Stimulated activated CD8-positive, alpha-beta memory T cell treated with anti-CD3 and anti-CD28 coated beads, Interleukin-4, amount 100 ng/mL, for 24 hours (primary cell): Measurements from ENCODE around the gene ZNF117.
"Not testable (repeated sequence)": the region's sequence is repeated elsewhere in the genome, so short reads cannot be mapped to it uniquely, and the experiment has no call there.

Experiments used
- DNase-seq: peaks from one replicate; pipeline ENCODE4 v3.0.0-alpha.2; 2020; ENCODE audit warnings: low read depth

ZNF117 gene

GRCh38 chr7:64990936-64991335 lies at the start of gene ZNF117:
TSS of gene ZNF117 (minus strand) at chr7:64991036.
- DNase-seq = no peak

DNA sequence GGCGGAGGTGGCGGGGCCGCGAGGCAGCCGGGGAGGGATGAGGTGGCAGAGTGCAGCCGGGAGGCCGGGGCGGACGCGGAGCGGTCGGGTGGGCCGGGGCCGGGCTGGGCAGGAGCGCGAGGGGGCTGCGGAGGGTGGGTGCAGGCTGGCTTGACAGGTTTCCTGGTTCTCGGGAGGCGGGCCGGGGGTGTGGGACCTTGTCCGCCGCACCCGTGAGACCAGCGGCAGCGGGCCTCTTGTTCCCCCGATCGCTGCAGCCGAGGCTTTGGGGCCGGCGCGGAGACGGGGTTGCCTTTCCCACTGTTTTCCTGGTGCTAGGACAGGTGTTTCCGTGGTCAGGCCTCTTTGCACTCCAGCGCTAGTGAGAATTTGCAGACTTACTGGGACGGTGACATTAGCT lies 47.9 kb upstream of the ZNF117 start:
- peak; percentile 6 for DNase-seq

DNA sequence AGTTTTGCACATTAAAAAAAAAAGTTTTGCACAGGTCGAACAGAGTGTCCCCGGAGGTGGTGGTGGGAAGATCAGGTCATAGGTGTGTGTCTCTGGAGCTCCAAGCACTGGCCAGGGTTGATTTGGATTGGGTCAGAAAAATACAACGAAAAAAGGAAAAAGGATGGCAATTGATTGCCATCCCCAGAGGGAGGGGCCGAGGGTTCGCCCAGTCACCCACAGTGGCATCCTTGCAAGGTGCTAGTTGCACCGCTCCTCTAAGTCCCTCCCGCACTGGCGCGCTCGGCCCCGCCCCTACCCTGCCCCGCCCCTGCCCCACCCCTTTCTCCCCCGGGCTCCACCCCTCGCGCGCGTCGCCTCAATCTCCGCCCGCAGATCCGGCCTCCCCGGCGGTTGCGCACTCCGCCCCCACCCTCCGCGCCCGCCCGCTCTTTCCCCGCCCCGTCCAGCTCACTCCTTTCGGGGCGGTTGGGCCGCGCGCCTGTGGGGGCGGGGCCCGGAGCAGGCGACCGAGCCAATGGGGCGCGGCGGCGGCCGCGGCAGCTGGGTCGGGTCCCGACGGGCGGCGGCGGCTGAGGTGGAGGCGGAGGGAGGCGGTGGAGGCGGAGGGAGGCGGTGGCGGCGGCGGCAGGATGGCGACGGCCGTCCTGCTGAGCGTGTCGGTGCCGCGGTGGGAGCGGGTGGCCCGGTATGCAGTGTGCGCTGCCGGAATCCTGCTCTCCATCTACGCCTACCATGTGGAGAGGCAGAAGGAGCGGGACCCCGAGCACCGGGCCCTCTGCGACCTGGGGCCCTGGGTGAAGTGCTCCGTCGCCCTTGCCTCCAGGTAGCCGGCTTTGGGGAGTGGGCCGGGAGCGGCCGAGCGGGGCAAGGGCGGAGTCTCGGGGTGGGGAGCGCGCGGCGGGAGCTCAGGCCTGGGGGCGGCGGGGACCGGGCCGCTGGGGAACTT lies 47.2 kb upstream of the ZNF117 start:
- peak; percentile 93 for DNase-seq

GRCh38 chr7:65036526-65036925 lies 45.7 kb upstream of the ZNF117 start:
- not testable (repeated sequence) for DNase-seq

- not testable (repeated sequence) for DNase-seq
These were observed 44.6 kb upstream of the ZNF117 start for GRCh38 chr7:65035469-65035868.

GRCh38 chr7:65034120-65034782 lies 43.4 kb upstream of the ZNF117 start:
- DNase-seq = not testable (repeated sequence)

DNA sequence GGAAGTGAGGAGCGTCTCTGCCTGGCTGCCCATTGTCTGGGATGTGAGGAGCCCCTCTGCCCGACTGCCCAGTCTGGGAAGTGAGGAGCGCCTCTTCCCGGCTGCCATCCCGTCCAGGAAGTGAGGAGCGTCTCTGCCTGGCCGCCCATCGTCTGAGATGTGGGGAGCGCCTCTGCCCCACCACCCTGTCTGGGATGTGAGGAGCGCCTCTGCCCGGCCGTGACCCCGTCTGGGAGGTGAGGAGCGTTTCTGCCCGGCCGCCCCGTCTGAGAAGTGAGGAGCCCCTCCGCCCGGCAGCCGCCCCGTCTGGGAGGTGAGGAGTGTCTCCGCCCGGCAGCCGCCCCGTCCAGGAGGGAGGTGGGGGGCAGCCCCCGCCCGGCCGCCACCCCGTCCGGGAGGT lies 42.6 kb upstream of the ZNF117 start:
- not testable (repeated sequence) for DNase-seq

GRCh38 chr7:65025023-65025422 lies 34.2 kb upstream of the ZNF117 start:
- not testable (repeated sequence) for DNase-seq

GRCh38 chr7:65020978-65021377 lies 30.1 kb upstream of the ZNF117 start:
- DNase-seq = not testable (repeated sequence)

- not testable (repeated sequence) for DNase-seq
These were observed 19.0 kb upstream of the ZNF117 start for GRCh38 chr7:65009881-65010280.

DNA sequence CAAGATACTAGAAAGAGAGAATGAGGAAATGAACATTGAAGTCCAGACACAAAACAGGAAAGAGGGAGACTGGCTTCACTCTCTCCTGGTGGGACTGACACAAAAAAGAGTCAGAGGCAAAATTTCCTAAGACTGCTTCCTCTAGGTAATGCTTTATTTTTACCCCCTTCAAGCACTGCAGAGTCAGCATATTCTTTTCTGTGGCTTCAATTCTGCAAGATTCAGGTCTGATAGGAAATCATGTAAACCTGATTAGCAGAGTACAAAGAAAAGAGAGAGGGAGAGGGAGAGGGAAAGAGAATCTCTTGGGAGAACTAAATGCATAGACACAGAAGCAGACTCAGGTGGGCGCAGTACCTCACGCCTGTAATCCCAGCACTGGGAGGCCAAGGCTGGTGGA lies 18.6 kb upstream of the ZNF117 start:
- DNase-seq = not testable (repeated sequence)

DNA sequence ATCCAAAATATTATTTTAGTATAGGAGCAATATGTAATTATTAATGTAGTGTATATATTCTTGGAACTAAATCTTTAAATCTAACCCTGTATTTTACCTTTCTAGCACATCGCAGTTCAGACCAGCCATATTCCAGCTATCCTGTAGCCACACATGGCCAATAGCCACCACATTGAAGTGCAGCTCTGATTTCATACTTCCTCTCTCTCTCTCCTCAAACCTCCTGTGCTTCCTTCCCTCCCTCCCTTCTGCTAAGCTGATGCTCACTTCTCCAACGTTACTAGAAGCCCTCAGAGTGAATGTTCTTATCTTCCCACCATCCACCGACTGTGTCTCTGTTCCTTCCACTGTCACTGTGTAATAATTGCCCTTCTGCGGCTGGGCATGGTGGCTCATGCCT lies 16.2 kb upstream of the ZNF117 start:
- DNase-seq = not testable (repeated sequence)

DNA sequence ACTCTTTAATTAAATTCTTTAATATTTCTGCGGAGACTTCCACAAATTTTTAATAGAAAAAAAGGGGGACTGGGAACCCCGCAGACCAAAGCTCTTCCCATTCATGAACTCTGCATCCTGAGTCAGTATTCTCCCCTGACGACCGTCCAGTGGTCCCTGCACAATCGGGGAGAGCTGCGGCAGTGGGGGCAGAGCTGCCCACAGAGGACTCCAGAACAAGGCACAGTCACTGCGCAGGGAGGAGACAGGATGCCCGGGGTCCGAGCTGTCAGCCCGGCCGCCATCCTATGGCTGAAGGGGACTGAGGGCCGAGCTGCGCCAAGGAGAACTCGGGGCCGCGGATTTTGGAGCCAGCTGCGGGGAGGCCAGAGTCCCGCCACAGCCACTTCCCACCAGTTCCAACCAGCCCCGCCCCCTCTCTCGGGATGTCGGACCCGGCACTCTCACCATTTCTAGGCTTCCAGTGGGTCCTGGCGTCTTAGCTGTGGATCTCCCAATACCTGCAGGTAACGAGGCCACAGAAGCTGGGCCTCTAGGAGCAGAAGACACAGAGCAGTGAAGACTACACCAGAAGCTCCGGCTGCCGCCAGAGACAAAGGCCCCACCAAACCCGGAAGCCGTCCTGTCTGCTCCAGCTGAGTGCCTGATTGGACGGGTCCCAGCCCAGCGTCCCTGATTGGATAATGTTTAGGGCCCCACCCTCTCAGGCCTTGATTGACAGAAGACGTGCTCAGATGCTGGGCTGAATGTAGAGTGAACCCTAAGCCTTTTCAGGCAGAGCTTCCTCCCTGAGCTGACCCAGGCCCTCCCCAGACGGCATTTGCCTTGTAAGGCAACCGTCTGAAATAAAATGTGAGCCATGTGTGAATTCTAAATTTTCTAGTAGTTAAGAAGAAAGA lies 15.5 kb upstream of the ZNF117 start, which contains the start of gene ERV3-1:
ERV3-1 (minus strand) TSS at position 594 of the 899 bp plus-strand sequence. CDS start 13,661 bp downstream, outside the sequence.
- peak; percentile 81 for DNase-seq

- no peak for DNase-seq
These were observed 13.7 kb upstream of the ZNF117 start for GRCh38 chr7:65004575-65004974.

- no peak for DNase-seq
These were observed 12.2 kb upstream of the ZNF117 start for GRCh38 chr7:65002972-65003585.

DNA sequence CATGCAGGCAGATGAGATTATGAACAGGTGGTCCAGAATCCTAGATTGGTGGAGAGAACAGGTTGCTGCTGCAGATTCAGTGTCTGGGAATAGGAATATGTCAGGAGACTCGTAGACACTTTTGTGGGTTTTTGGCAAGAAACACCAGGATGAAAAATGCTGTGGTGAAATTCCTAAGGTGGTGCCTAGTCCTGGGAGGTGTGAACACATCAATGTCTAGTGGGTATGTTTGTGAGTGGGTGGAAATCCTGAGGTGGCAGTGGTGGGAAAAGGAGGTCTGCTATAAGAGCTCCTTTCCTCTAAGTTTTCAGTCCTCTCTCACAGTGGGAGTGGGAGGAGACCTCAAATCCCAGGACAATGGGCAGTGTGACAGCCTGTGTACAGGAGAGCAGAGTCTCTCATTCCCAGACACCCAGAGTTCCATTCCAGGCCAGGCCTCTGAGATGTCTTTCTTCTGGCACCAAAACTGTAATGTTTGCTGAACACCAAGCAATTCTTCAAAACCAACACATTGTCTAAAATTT lies 10.5 kb upstream of the ZNF117 start:
- DNase-seq = no peak

- DNase-seq = no peak
These were observed 8.5 kb upstream of the ZNF117 start for GRCh38 chr7:64999165-65000004.

GRCh38 chr7:64998865-64999164 lies 8.0 kb upstream of the ZNF117 start:
- no peak for DNase-seq

DNA sequence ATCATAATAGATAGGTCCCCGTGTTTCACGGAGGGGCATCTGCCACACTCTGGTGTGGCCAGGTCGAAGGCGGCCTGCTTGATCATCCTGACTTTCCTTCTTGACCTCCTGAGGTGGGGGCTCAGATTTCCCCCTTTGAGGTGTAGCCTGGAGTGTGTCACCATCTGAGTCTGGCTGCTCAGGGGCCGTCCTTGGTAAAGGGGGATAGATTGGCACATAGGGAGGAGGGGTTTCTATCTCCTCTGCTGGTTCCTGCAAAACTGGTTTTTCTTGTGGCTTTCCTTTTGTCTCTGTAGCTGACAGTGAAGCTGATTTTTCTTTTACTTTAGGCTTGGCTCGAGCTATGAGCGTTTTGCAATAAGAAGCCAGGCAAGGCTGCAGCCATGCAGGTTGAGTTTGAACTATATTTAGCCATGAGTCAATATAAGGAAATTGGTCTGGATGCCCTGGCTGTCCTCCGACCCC lies 7.1 kb upstream of the ZNF117 start:
- DNase-seq = no peak

DNA sequence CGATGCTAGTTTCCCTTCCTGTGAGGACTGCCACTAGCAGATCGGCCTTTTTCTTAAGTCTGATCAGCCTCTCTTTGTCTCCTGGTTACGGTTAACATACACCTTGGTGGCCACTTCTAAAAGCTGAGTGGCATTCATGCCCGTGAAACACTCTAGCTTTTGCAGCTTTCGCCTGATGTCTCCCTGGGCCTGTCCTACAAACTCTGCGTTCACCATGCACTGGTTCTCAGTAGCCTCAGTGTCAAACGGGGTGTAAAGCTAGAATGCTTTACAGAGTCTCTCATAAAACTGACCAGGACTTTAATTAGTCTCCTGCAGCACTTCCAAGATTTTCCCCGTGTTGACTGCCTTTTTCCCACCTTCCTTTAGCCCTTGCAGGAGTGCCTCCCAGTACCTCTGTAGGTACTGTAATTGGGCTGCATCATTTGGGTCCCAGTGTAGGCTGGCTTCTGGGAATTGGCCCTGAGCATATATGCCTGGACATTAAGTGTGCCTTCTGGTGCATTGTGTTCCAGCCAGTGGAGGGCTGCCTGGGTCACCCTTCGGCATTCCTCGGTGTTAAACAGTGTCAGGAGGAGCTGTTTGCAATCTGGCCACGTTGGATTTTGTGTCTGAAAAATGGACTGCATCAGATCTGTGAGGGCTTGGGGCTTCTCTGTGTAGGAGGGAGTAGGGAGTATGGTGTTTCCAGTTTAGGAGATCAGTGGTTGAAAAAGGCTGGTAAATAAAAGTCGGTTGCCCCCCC lies 6.5 kb upstream of the ZNF117 start:
- no peak for DNase-seq
